Measurements from ENCODE around the gene CEP350. TPM values are rescaled to one million over a fixed set of nuclear protein-coding genes. Genes with fewer than 3 reads are reported as not detected.

The CEP350 gene
- total RNA-seq, 1 donor from 2014 or later = 42.2 TPM

DNA sequence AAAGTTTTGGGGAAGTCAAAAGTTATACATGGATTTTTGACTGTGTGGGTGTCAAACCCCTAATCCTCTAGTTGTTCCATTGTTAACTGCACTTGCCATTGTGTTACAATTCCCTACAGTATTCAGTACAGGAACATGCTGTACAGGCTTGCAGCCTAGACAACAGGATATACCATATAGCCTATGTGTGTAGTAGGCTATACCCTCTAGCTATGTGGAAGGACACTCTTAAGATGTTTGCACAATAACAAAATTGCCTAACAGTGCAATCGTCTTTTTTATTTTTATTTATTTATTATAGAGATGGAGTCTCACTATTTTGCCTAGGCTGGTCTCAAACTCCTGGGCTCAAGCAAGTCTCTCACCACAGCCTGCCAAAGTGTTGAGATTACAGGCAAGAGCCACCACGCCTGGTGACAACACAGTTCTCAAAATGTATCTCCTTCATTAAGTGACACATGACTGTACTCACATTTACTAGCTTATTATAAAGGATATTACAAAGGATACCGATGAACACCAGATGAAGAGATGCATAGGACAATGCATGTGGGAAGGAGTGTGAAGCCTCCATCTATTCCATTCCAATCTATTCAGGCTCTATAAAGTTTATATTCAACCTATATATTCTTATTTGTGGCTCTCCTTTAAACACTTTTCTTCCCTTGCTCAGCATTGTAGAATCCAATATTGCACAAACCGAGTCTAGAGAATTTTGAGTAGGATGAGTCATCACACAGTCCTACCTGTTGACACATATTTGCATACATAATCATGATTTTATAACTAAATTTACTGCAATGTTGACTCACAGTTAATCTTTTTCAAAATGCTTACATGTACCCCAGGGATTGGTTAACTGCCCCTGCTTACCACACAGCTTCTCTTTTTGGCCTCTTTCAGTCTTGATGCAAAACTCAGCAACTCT, 28.4 kb upstream of the CEP350 start:
- Mint-ChIP-seq H3K4me3 (ENCODE audit: unreplicated experiment) (no peak overlapping the region), H3K27ac (ENCODE audit: unreplicated experiment) (no peak overlapping the region), H3K27me3 (ENCODE audit: unreplicated experiment) (no peaks in the 10 kb centered on the region), H3K4me1 (ENCODE audit: unreplicated experiment) (peaks cover 5% of the 10 kb centered on the region), H3K9me3 (ENCODE audit: unreplicated experiment) (no peaks in the 10 kb centered on the region), H3K36me3 (ENCODE audit: unreplicated experiment) (peaks cover 4% of the 10 kb centered on the region)
- TF ChIP-seq, protein P1, sequence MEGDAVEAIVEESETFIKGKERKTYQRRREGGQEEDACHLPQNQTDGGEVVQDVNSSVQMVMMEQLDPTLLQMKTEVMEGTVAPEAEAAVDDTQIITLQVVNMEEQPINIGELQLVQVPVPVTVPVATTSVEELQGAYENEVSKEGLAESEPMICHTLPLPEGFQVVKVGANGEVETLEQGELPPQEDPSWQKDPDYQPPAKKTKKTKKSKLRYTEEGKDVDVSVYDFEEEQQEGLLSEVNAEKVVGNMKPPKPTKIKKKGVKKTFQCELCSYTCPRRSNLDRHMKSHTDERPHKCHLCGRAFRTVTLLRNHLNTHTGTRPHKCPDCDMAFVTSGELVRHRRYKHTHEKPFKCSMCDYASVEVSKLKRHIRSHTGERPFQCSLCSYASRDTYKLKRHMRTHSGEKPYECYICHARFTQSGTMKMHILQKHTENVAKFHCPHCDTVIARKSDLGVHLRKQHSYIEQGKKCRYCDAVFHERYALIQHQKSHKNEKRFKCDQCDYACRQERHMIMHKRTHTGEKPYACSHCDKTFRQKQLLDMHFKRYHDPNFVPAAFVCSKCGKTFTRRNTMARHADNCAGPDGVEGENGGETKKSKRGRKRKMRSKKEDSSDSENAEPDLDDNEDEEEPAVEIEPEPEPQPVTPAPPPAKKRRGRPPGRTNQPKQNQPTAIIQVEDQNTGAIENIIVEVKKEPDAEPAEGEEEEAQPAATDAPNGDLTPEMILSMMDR (IDR thresholded peaks at IDR 0.05) = no peak
- DNase-seq (ENCODE audit: extremely low spot score, unreplicated experiment) = no peak

- H3K4me3 Mint-ChIP-seq (ENCODE audit: unreplicated experiment) = no peak overlapping the region
- H3K4me1 Mint-ChIP-seq (ENCODE audit: unreplicated experiment) = peaks cover 5% of the 10 kb centered on the region
- TF ChIP-seq, protein P1 (IDR thresholded peaks at IDR 0.05) = no peak
- H3K27ac Mint-ChIP-seq (ENCODE audit: unreplicated experiment) = no peak overlapping the region
- no peaks in the 10 kb centered on the region for H3K9me3 Mint-ChIP-seq (ENCODE audit: unreplicated experiment)
- peaks cover 1% of the 10 kb centered on the region for H3K36me3 Mint-ChIP-seq (ENCODE audit: unreplicated experiment)
- DNase-seq (ENCODE audit: extremely low spot score, unreplicated experiment) = no peak
- no peaks in the 10 kb centered on the region for H3K27me3 Mint-ChIP-seq (ENCODE audit: unreplicated experiment)
Measured at GRCh38 chr1:179926850-179927205, 27.8 kb upstream of the CEP350 start.

GRCh38 chr1:179929955-179930798, 24.4 kb upstream of the CEP350 start:
- H3K9me3 Mint-ChIP-seq (ENCODE audit: unreplicated experiment) = no peaks in the 10 kb centered on the region
- no peak overlapping the region for H3K27ac Mint-ChIP-seq (ENCODE audit: unreplicated experiment)
- H3K4me1 Mint-ChIP-seq (ENCODE audit: unreplicated experiment) = peaks cover 5% of the 10 kb centered on the region
- H3K36me3 Mint-ChIP-seq (ENCODE audit: unreplicated experiment) = no peaks in the 10 kb centered on the region
- DNase-seq (ENCODE audit: extremely low spot score, unreplicated experiment) = no peak
- H3K4me3 Mint-ChIP-seq (ENCODE audit: unreplicated experiment) = no peak overlapping the region
- H3K27me3 Mint-ChIP-seq (ENCODE audit: unreplicated experiment) = no peaks in the 10 kb centered on the region
- TF ChIP-seq, protein P1 (IDR thresholded peaks at IDR 0.05) = no peak

DNA sequence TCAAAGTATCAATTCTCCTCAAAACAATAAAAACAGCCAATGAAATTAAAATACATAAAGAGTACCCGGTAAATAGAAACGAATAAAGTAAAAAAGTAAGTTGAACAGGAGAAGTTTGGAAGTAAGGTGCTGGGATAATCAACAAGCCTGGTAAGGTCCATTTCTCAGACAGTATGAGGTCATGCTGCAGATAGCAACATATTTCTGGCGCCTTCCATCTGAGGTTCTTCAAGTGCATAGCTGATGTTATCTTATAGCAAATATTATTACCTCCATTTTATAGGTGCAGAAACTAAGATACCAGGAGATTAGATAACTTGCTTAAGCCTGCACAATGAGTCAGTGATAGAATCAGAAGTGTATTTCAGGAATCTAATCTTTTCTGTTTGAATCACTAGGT, 23.7 kb upstream of the CEP350 start:
- Mint-ChIP-seq H3K4me3 (ENCODE audit: unreplicated experiment) (no peak overlapping the region), H3K9me3 (ENCODE audit: unreplicated experiment) (no peaks in the 10 kb centered on the region), H3K36me3 (ENCODE audit: unreplicated experiment) (no peaks in the 10 kb centered on the region), H3K4me1 (ENCODE audit: unreplicated experiment) (peaks cover 5% of the 10 kb centered on the region), H3K27ac (ENCODE audit: unreplicated experiment) (no peak overlapping the region), H3K27me3 (ENCODE audit: unreplicated experiment) (no peaks in the 10 kb centered on the region)
- TF ChIP-seq, protein P1 (IDR thresholded peaks at IDR 0.05) = no peak
- no peak for DNase-seq (ENCODE audit: extremely low spot score, unreplicated experiment)

- peaks cover 11% of the 10 kb centered on the region for H3K27me3 Mint-ChIP-seq (ENCODE audit: unreplicated experiment)
- TF ChIP-seq, protein P1 (IDR thresholded peaks at IDR 0.05) = no peak
- DNase-seq (ENCODE audit: extremely low spot score, unreplicated experiment) = no peak
Measured at GRCh38 chr1:179933219-179933618, 21.4 kb upstream of the CEP350 start.

More at GRCh38 chr1:179933219-179933618, 21.4 kb upstream of the CEP350 start:
- H3K9me3 Mint-ChIP-seq (ENCODE audit: unreplicated experiment) = no peaks in the 10 kb centered on the region
- H3K36me3 Mint-ChIP-seq (ENCODE audit: unreplicated experiment) = no peaks in the 10 kb centered on the region
- H3K27ac Mint-ChIP-seq (ENCODE audit: unreplicated experiment) = no peak overlapping the region
- no peak overlapping the region for H3K4me3 Mint-ChIP-seq (ENCODE audit: unreplicated experiment)
- H3K4me1 Mint-ChIP-seq (ENCODE audit: unreplicated experiment) = peaks cover 5% of the 10 kb centered on the region

All from osteocyte (in vitro differentiated cells).